ENCODE measurements around the gene MYH14.
"Not testable (repeated sequence)": the region's sequence is repeated elsewhere in the genome, so short reads cannot be mapped to it uniquely, and the experiment has no call there.

- TF ChIP-seq, protein P1, sequence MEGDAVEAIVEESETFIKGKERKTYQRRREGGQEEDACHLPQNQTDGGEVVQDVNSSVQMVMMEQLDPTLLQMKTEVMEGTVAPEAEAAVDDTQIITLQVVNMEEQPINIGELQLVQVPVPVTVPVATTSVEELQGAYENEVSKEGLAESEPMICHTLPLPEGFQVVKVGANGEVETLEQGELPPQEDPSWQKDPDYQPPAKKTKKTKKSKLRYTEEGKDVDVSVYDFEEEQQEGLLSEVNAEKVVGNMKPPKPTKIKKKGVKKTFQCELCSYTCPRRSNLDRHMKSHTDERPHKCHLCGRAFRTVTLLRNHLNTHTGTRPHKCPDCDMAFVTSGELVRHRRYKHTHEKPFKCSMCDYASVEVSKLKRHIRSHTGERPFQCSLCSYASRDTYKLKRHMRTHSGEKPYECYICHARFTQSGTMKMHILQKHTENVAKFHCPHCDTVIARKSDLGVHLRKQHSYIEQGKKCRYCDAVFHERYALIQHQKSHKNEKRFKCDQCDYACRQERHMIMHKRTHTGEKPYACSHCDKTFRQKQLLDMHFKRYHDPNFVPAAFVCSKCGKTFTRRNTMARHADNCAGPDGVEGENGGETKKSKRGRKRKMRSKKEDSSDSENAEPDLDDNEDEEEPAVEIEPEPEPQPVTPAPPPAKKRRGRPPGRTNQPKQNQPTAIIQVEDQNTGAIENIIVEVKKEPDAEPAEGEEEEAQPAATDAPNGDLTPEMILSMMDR (IDR thresholded peaks at IDR 0.05) = not testable (repeated sequence)
- not testable (repeated sequence) for TF ChIP-seq POLR2A (IDR thresholded peaks at IDR 0.05)
Measured at GRCh38 chr19:50353487-50353880, 150.1 kb downstream of the MYH14 start.
